CD4-positive, alpha-beta T cell (primary cell): ENCODE measurements around the gene POU6F1. TPM values are rescaled to one million over a fixed set of nuclear protein-coding genes. Genes with fewer than 3 reads are reported as not detected.

Experiments
- ATAC-seq: fragments of 200-7000 bp; cut with Tn5 transposase; one replicate; pipeline ENCODE4 v1.10.0; 2022; ENCODE audit warnings: mild to moderate bottlenecking; ENCODE audit not compliant: poor library complexity
- CTCF ChIA-PET: fragments of 350-600 bp; sonication (Branson Sonifier 250); formaldehyde crosslinking; loops from one replicate; lab custom pipeline; 2021; ENCODE audit warnings: antibody characterized with exemption, inconsistent platforms; lab: Charles Lee
- POLR2A ChIA-PET: fragments of 350-600 bp; sonication (Branson Sonifier 250); formaldehyde crosslinking; loops from one replicate; lab custom pipeline; 2021; ENCODE audit warnings: antibody characterized with exemption, inconsistent platforms; lab: Charles Lee
- DNase-seq, 14 experiments: peaks; one replicate each; pipeline ENCODE4 v3.0.0-alpha.2; 2013 to 2020; ENCODE audit warnings: mixed read lengths in 2 of 14
- H3K27ac ChIP-seq, 2 donors: one replicate each; pipeline versions ENCODE4 v1.5.1 to v1.7.0; 2013; ENCODE audit warnings: low read length in 2 of 2, low read depth in 1 of 2, mild to moderate bottlenecking in 1 of 2
- H3K27me3 ChIP-seq, 2 experiments: 1 replicate in 1 of 2; 2 replicates in 1 of 2; pipeline versions ENCODE4 v1.6.1 to v1.7.0; 2013; ENCODE audit warnings: low read length in 2 of 2, control low read depth in 1 of 2, mild to moderate bottlenecking in 1 of 2, moderate library complexity in 1 of 2; ENCODE audit not compliant: insufficient read depth in 2 of 2, control insufficient read depth in 1 of 2
- H3K36me3 ChIP-seq: one replicate; pipeline ENCODE4 v1.6.1; 2013; ENCODE audit warnings: low read length, control low read depth; ENCODE audit not compliant: insufficient read depth
- H3K4me1 ChIP-seq: one replicate; pipeline ENCODE4 v1.6.1; 2013; ENCODE audit warnings: low read length, control low read depth; ENCODE audit not compliant: insufficient read depth
- H3K4me3 ChIP-seq: one replicate; pipeline ENCODE4 v1.5.1; 2013; ENCODE audit warnings: mild to moderate bottlenecking, low read length, moderate library complexity
- H3K9me3 ChIP-seq, 2 experiments: 1 replicate in 1 of 2; 2 replicates in 1 of 2; pipeline versions ENCODE4 v1.6.1 to v1.7.0; 2013; ENCODE audit warnings: low read length in 2 of 2, mild to moderate bottlenecking in 2 of 2, control low read depth in 1 of 2, moderate library complexity in 1 of 2; ENCODE audit not compliant: control insufficient read depth in 1 of 2, insufficient read depth in 1 of 2
- H3K27ac Mint-ChIP-seq: one replicate; pipeline ENCODE4 v1.8.0; 2020; ENCODE audit warnings: mixed read lengths
- H3K27me3 Mint-ChIP-seq: one replicate; pipeline ENCODE4 v1.8.0; 2021; ENCODE audit warnings: mixed read lengths
- H3K36me3 Mint-ChIP-seq: one replicate; pipeline ENCODE4 v1.8.0; 2021; ENCODE audit warnings: low read depth, mixed read lengths
- H3K4me1 Mint-ChIP-seq: one replicate; pipeline ENCODE4 v1.8.0; 2021; ENCODE audit warnings: low read depth, mixed read lengths
- H3K4me3 Mint-ChIP-seq: one replicate; pipeline ENCODE4 v1.8.0; 2020; ENCODE audit warnings: mild to moderate bottlenecking, mixed read lengths
- H3K9me3 Mint-ChIP-seq: one replicate; pipeline ENCODE4 v1.8.0; 2020; ENCODE audit warnings: mixed read lengths
- CTCF ChIP-seq: fragments of 200-600 bp; IDR thresholded peaks from one replicate; pipeline ENCODE4 v1.8.0; 2022; ENCODE audit warnings: antibody characterized with exemption, mild to moderate bottlenecking
- intact Hi-C, 2 experiments: fragments of 100-400 bp; cut with DNase I in 1 of 2; cut with micrococcal nuclease in 1 of 2; formaldehyde crosslinking; loops; one replicate each; pipeline versions ENCODE4 v1.15.1 to v1.9.0; 2023 to 2025; cut with DNase I, micrococcal nuclease
- total RNA-seq, 174 experiments: library from RNA in 2 of 174; stranded (reverse) in 2 of 174; gene quantifications; one replicate each; pipeline ENCODE4 v1.2.3 and lab custom pipeline; 2021 to 2026

The POU6F1 gene
- total RNA-seq, 2 experiments from 2014 or later, result 31.7 to 36.8 TPM

DNA sequence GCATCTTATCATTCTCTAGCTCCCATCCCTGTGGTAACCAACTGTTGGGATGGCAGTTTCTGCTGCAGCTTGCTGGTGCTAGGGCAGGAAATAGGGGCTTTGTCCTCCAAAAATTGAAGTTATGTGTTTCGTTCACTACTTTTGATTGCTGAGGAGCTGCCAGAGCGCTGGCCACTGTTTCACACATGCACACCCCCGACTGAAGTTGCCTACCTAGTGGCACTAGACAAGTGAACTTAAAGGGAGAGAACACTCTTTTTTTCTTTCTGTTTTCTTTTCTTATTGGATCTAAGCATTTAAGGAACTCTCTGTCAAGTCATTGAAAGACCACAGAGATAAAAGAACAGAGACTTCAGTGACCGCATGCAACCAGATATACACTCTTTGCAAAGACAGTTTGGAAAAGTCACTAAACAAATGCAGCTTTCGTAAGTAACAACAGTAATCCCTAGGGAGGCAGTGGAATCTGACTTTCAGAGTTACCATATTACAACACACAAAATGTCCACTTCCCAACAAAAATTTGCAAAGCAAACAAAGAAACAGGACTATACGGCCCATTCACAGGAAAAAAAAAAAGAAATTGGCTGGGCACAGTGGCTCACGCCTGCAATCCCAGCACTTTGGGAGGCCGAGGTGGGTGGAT lies 56.9 kb downstream of the POU6F1 start:
- no peak for TF ChIP-seq CTCF
- Histone ChIP-seq H3K27ac (no peak overlapping the region), H3K9me3 (no peaks in the 10 kb centered on the region), H3K4me3 (no peak overlapping the region), H3K27me3 (no peaks in the 10 kb centered on the region), H3K36me3 (peaks cover 6% of the 10 kb centered on the region), H3K4me1 (no peaks in the 10 kb centered on the region)
- H3K4me3 Mint-ChIP-seq, result no peak overlapping the region
- peaks cover 44% of the 10 kb centered on the region for H3K4me1 Mint-ChIP-seq
- intact Hi-C loops, result no loop called here
- no peaks in the 10 kb centered on the region for H3K9me3 Mint-ChIP-seq
- no peak for DNase-seq
- no peak overlapping the region for H3K27ac Mint-ChIP-seq
- ATAC-seq, result no peak
- POLR2A ChIA-PET, result no interaction called here
- peaks cover 17% of the 10 kb centered on the region for H3K36me3 Mint-ChIP-seq
- H3K27me3 Mint-ChIP-seq, result no peaks in the 10 kb centered on the region
- CTCF ChIA-PET, result no interaction called here

GRCh38 chr12:51156245-51156765 lies 61.6 kb downstream of the POU6F1 start:
- no peak for TF ChIP-seq CTCF
- Histone ChIP-seq H3K36me3 (peaks cover 4% of the 10 kb centered on the region), H3K4me1 (no peaks in the 10 kb centered on the region), H3K4me3 (no peak overlapping the region), H3K27me3 (no peaks in the 10 kb centered on the region), H3K9me3 (no peaks in the 10 kb centered on the region), H3K27ac (no peak overlapping the region)
- ChIA-PET CTCF (no interaction called here), POLR2A (no interaction called here)
- H3K4me1 Mint-ChIP-seq, result peaks cover 29% of the 10 kb centered on the region
- no peaks in the 10 kb centered on the region for H3K27me3 Mint-ChIP-seq
- H3K27ac Mint-ChIP-seq, result no peak overlapping the region
- DNase-seq (no peak), ATAC-seq (no peak)
- H3K36me3 Mint-ChIP-seq, result peaks cover 10% of the 10 kb centered on the region
- no peak overlapping the region for H3K4me3 Mint-ChIP-seq
- intact Hi-C loops, result no loop called here
- H3K9me3 Mint-ChIP-seq, result no peaks in the 10 kb centered on the region

DNA sequence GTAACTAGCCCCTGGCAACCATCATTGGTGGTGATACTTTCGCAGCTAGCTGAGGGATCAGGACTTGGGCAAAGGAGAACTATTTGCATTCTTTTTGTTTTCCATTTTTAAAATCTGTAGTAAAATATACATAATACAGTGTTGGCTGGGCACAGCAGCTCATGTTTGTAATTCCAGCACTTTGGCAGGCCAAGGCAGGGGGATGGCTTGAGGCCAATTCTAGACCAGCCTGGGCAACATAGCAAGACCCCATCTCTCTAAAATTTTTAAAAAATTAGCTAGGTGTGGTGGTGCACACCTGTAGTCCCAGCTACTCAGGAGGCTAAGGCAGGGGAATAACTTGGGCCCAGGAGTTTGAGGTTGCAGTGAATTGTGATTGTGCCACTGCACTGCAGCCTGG lies 64.9 kb downstream of the POU6F1 start:
- Mint-ChIP-seq H3K36me3 (no peaks in the 10 kb centered on the region), H3K4me3 (no peak overlapping the region), H3K27me3 (no peaks in the 10 kb centered on the region), H3K27ac (no peak overlapping the region), H3K4me1 (peaks cover 31% of the 10 kb centered on the region), H3K9me3 (no peaks in the 10 kb centered on the region)
- no peak overlapping the region for H3K27ac ChIP-seq
- TF ChIP-seq CTCF, result no peak
- intact Hi-C loops, result no loop called here
- no peaks in the 10 kb centered on the region for H3K27me3 ChIP-seq
- H3K4me1 ChIP-seq, result no peaks in the 10 kb centered on the region
- ChIA-PET CTCF (no interaction called here), POLR2A (no interaction called here)
- no peaks in the 10 kb centered on the region for H3K9me3 ChIP-seq
- DNase-seq (no peak), ATAC-seq (no peak)
- no peaks in the 10 kb centered on the region for H3K36me3 ChIP-seq
- H3K4me3 ChIP-seq, result no peak overlapping the region
